Glutamatergic neuron (in vitro differentiated cells): ENCODE results near the gene ADARB2. TPM values are rescaled to one million over a fixed set of nuclear protein-coding genes. Genes with fewer than 3 reads are reported as not detected.

Experiments used
- DNase-seq: peaks from one replicate; pipeline ENCODE4 v3.0.0; 2022
- H3K27ac Mint-ChIP-seq: one replicate; pipeline ENCODE4 v1.8.0; 2020; ENCODE audit warnings: mild to moderate bottlenecking, mixed read lengths, inconsistent platforms; ENCODE audit not compliant: unreplicated experiment
- H3K27me3 Mint-ChIP-seq: one replicate; pipeline ENCODE4 v1.8.0; 2020; ENCODE audit warnings: mild to moderate bottlenecking, moderate library complexity, mixed read lengths, inconsistent platforms; ENCODE audit not compliant: unreplicated experiment
- H3K36me3 Mint-ChIP-seq: one replicate; pipeline ENCODE4 v1.8.0; 2020; ENCODE audit warnings: mild to moderate bottlenecking, mixed read lengths, inconsistent platforms; ENCODE audit not compliant: unreplicated experiment
- H3K4me1 Mint-ChIP-seq: one replicate; pipeline ENCODE4 v1.8.0; 2020; ENCODE audit warnings: mild to moderate bottlenecking, low read depth, mixed read lengths, inconsistent platforms; ENCODE audit not compliant: unreplicated experiment
- H3K4me3 Mint-ChIP-seq: one replicate; pipeline ENCODE4 v1.8.0; 2020; ENCODE audit warnings: mild to moderate bottlenecking, mixed read lengths, inconsistent platforms; ENCODE audit not compliant: unreplicated experiment
- H3K9me3 Mint-ChIP-seq: one replicate; pipeline ENCODE4 v1.8.0; 2020; ENCODE audit warnings: mild to moderate bottlenecking, moderate library complexity, mixed read lengths, inconsistent platforms; ENCODE audit not compliant: unreplicated experiment
- CTCF ChIP-seq: fragments of 200-600 bp; sonication (generic); IDR thresholded peaks from one replicate; pipeline ENCODE4 v1.5.0; 2021; ENCODE audit not compliant: partially characterized antibody, unreplicated experiment
- total RNA-seq: library from RNA; stranded (reverse); fragmentation: NEBNext Ultra II Directional; extraction: Animal tissue kit (Norgen Biotek cat#: 25700); gene quantifications from one replicate; pipeline ENCODE4 v1.2.1, GENCODE V29; 2021; ENCODE audit not compliant: unreplicated experiment

ADARB2 gene
- total RNA-seq, 1 donor from 2014 or later = 20.6 TPM

GRCh38 chr10:1736972-1737221 lies 428 bp downstream of the ADARB2 start:
- H3K4me3 Mint-ChIP-seq = peak overlapping the region; percentile 90

GRCh38 chr10:1736144-1736971 lies 967 bp downstream of the ADARB2 start:
- no peaks in the 10 kb centered on the region for H3K36me3 Mint-ChIP-seq
- DNase-seq = no peak
- no peak for TF ChIP-seq CTCF
- H3K27me3 Mint-ChIP-seq = peaks cover 8% of the 10 kb centered on the region
- peak overlapping the region; percentile 84 for H3K27ac Mint-ChIP-seq
- H3K4me1 Mint-ChIP-seq = peaks cover 46% of the 10 kb centered on the region
- H3K9me3 Mint-ChIP-seq = peaks cover 8% of the 10 kb centered on the region
- H3K4me3 Mint-ChIP-seq = peak overlapping the region; percentile 93

More at GRCh38 chr10:1736972-1737221, 428 bp downstream of the ADARB2 start:
- Mint-ChIP-seq H3K27ac (peak overlapping the region; percentile 92), H3K36me3 (no peaks in the 10 kb centered on the region), H3K27me3 (peaks cover 10% of the 10 kb centered on the region), H3K4me1 (peaks cover 44% of the 10 kb centered on the region), H3K9me3 (peaks cover 8% of the 10 kb centered on the region)
- TF ChIP-seq CTCF = no peak
- no peak for DNase-seq

- H3K4me3 Mint-ChIP-seq = peak overlapping the region; percentile 93
These were observed 1.8 kb downstream of the ADARB2 start for GRCh38 chr10:1735562-1735961.

GRCh38 chr10:1734288-1734687 lies 3.0 kb downstream of the ADARB2 start:
- DNase-seq = no peak
- Mint-ChIP-seq H3K27ac (no peak overlapping the region), H3K4me3 (peak overlapping the region; percentile 93), H3K4me1 (peaks cover 53% of the 10 kb centered on the region), H3K36me3 (no peaks in the 10 kb centered on the region), H3K9me3 (peaks cover 8% of the 10 kb centered on the region), H3K27me3 (peaks cover 5% of the 10 kb centered on the region)
- no peak for TF ChIP-seq CTCF

More at GRCh38 chr10:1735562-1735961, 1.8 kb downstream of the ADARB2 start:
- no peak for TF ChIP-seq CTCF
- no peak for DNase-seq
- Mint-ChIP-seq H3K9me3 (peaks cover 8% of the 10 kb centered on the region), H3K4me1 (peaks cover 50% of the 10 kb centered on the region), H3K36me3 (no peaks in the 10 kb centered on the region), H3K27ac (peak overlapping the region; percentile 84), H3K27me3 (peaks cover 8% of the 10 kb centered on the region)

- H3K4me1 Mint-ChIP-seq = peaks cover 49% of the 10 kb centered on the region
- H3K27ac Mint-ChIP-seq = no peak overlapping the region
- peaks cover 4% of the 10 kb centered on the region for H3K27me3 Mint-ChIP-seq
- H3K9me3 Mint-ChIP-seq = peaks cover 8% of the 10 kb centered on the region
- no peak for DNase-seq
- H3K36me3 Mint-ChIP-seq = no peaks in the 10 kb centered on the region
- H3K4me3 Mint-ChIP-seq = peak overlapping the region; percentile 93
- TF ChIP-seq CTCF = no peak
These were observed 3.6 kb downstream of the ADARB2 start for GRCh38 chr10:1733720-1734119.
